K562 (cell line): ENCODE measurements around the gene SF3B4. TPM values are rescaled to one million over a fixed set of nuclear protein-coding genes. Genes with fewer than 3 reads are reported as not detected.

ENCODE experiments used
- ATAC-seq: fragments of 200-7000 bp; cut with Tn5 transposase; 3 replicates; pipeline ENCODE4 v1.9.1; 2020; ENCODE audit warnings: moderate library complexity
- BruUV-seq: library from RNA; stranded (reverse); fragments of 400-500 nt; replicated peaks from 2 replicates; lab custom pipeline; 2021; lab: Mats Ljungman, UMichigan
- CTCF ChIA-PET: fragments of 300-600 bp; formaldehyde crosslinking; extraction: SDS; loops from one replicate; lab custom pipeline; 2021; ENCODE audit warnings: low intra/inter-chr PET ratio; lab: Yijun Ruan, JAX
- POLR2A ChIA-PET: fragments of 300-600, 350-650 bp; sonication (Branson Sonifier 250); formaldehyde crosslinking; extraction: SDS; loops from one replicate; lab custom pipeline; 2021; ENCODE audit warnings: antibody characterized with exemption, inconsistent platforms; lab: Yijun Ruan, JAX
- DNase-seq, 4 experiments: peaks; one replicate each; pipeline versions ENCODE4 v3.0.0 to v3.0.0-alpha.2; 2011 to 2018; ENCODE audit warnings: low spot score in 3 of 4, mixed read lengths in 3 of 4; ENCODE audit errors: extremely low read depth in 1 of 4
- FAIRE-seq: peaks from 2 replicates; lab custom pipeline; 2011; peaks lifted over from hg19 to GRCh38; lab: Jason Lieb, UNC
- H2AFZ ChIP-seq: 2 replicates; pipeline ENCODE4 v1.6.0; 2011; ENCODE audit warnings: low read depth, low read length, control low read depth, inconsistent platforms
- H3K27ac ChIP-seq: fragments of 200-600 bp; 3 replicates; pipeline ENCODE4 v1.8.0; 2011; ENCODE audit warnings: low read depth, mild to moderate bottlenecking, control low read depth, inconsistent platforms, low read length, moderate library complexity, mixed read lengths; ENCODE audit errors: extremely low read depth
- H3K27me3 ChIP-seq, 2 experiments: fragments of 300-600 bp in 1 of 2; 2 replicates in 1 of 2; 3 replicates in 1 of 2; pipeline versions ENCODE4 v1.6.0 to v1.8.0; 2011; ENCODE audit warnings: inconsistent platforms in 2 of 2, low read length in 2 of 2, mild to moderate bottlenecking in 1 of 2, mixed read lengths in 1 of 2, moderate library complexity in 1 of 2; ENCODE audit not compliant: control insufficient read depth in 2 of 2, insufficient read depth in 2 of 2
- H3K36me3 ChIP-seq: fragments of 300-600 bp; 3 replicates; pipeline ENCODE4 v1.8.0; 2011; ENCODE audit warnings: mild to moderate bottlenecking, low read length, inconsistent platforms; ENCODE audit not compliant: control insufficient read depth, insufficient read depth
- H3K4me1 ChIP-seq, 2 experiments: fragments of 200-600 bp in 1 of 2; replicated peaks in 1 of 2; 2 replicates in 1 of 2; 3 replicates in 1 of 2; pipeline versions ENCODE4 v1.5.1 to v1.8.0; 2011; ENCODE audit warnings: inconsistent platforms in 2 of 2, low read length in 2 of 2, mild to moderate bottlenecking in 1 of 2, mixed read lengths in 1 of 2, moderate library complexity in 1 of 2; ENCODE audit not compliant: control insufficient read depth in 2 of 2, insufficient read depth in 2 of 2
- H3K4me2 ChIP-seq: 2 replicates; pipeline ENCODE4 v1.6.1; 2011; ENCODE audit warnings: low read length, control low read depth, inconsistent platforms, mixed read lengths; ENCODE audit not compliant: insufficient read depth
- H3K4me3 ChIP-seq: fragments of 200-600 bp; sonication (generic), shearing (Covaris generic); 2 replicates; pipeline ENCODE4 v1.5.1; 2016; ENCODE audit warnings: control low read depth, inconsistent platforms
- H3K79me2 ChIP-seq: fragments of 200-600 bp; 3 replicates; pipeline ENCODE4 v1.8.0; 2011; ENCODE audit warnings: low read length, inconsistent platforms; ENCODE audit not compliant: control insufficient read depth, insufficient read depth
- H3K9ac ChIP-seq, 2 experiments: 2 replicates each; pipeline versions ENCODE4 v1.6.0 to v1.6.1; 2011; ENCODE audit warnings: low read depth in 2 of 2, low read length in 2 of 2, control low read depth in 1 of 2, inconsistent platforms in 1 of 2, mild to moderate bottlenecking in 1 of 2, mixed read lengths in 1 of 2; ENCODE audit not compliant: insufficient read depth in 1 of 2
- H3K9me1 ChIP-seq: one replicate; pipeline ENCODE4 v1.6.0; 2011; ENCODE audit warnings: inconsistent platforms, mild to moderate bottlenecking, low read length, moderate library complexity; ENCODE audit not compliant: control insufficient read depth, insufficient read depth
- H3K9me3 ChIP-seq: replicated peaks from 2 replicates; pipeline ENCODE4 v1.5.1; 2011; ENCODE audit warnings: low read depth, low read length, inconsistent platforms; ENCODE audit not compliant: control insufficient read depth, insufficient read depth
- H4K20me1 ChIP-seq: replicated peaks from 2 replicates; pipeline ENCODE4 v1.6.1; 2011; ENCODE audit warnings: low read length, inconsistent platforms, mixed read lengths; ENCODE audit not compliant: control insufficient read depth, insufficient read depth
- AFF1 ChIP-seq, 2 experiments: fragments of 450-650 bp; IDR thresholded peaks; 2 replicates each; pipeline ENCODE4 v1.6.1; 2018; ENCODE audit warnings: mild to moderate bottlenecking in 2 of 2, low read depth in 1 of 2; ENCODE audit not compliant: partially characterized antibody in 2 of 2
- E2F6 ChIP-seq, 2 experiments: IDR thresholded peaks; 2 replicates each; pipeline ENCODE4 v1.6.1; 2011; ENCODE audit warnings: borderline replicate concordance in 1 of 2, control low read depth in 1 of 2, low read depth in 1 of 2, low read length in 1 of 2, mild to moderate bottlenecking in 1 of 2, mixed read lengths in 1 of 2, moderate library complexity in 1 of 2; ENCODE audit not compliant: insufficient read depth in 1 of 2, insufficient read length in 1 of 2, poor library complexity in 1 of 2, severe bottlenecking in 1 of 2; ENCODE audit errors: extremely low read depth in 1 of 2
- IFI16 ChIP-seq: fragments of 250-450 bp; sonication (Bioruptor Pico); IDR thresholded peaks from 2 replicates; pipeline ENCODE4 v2.1.2; 2022; ENCODE audit warnings: mild to moderate bottlenecking, inconsistent platforms
- WGBS: fragments of 100-300 bp; shearing (Covaris generic); methylation state at CpG from one replicate; pipeline ENCODE4 v1.1.6; 2016; ENCODE audit warnings: low coverage, mixed read lengths; ENCODE audit not compliant: insufficient coverage; ENCODE audit errors: missing lambda C conversion rate; 5-methylcytosine and 5-hydroxymethylcytosine counted together
- in situ Hi-C: fragments of 300-500 bp; cut with MboI; formaldehyde crosslinking; loops from 4 replicates; pipeline ENCODE4 v1.15.0; 2018; ENCODE audit warnings: inconsistent platforms, mixed read lengths
- intact Hi-C: fragments of 100-400 bp; cut with micrococcal nuclease; formaldehyde crosslinking; loops from 2 replicates; pipeline ENCODE4 v1.14.2; 2022
- polyA plus RNA-seq, 8 experiments: library from polyadenylated mRNA; depleted of rRNA in 4 of 8; stranded (reverse) in 5 of 8; unstranded in 3 of 8; fragments of >200 nt; fragmentation: Nextera tagmentation in 2 of 8; fragmentation: Illumina TruSeq in 1 of 8; extraction: Ambion mirVana in 2 of 8; extraction: Trizol in 1 of 8; gene quantifications; 2 replicates each; pipeline versions ENCODE4 v1.2.1 to v1.2.3, GENCODE V29; 2011 to 2014; ENCODE audit warnings: inconsistent platforms in 1 of 8, missing spikeins in 1 of 8
- total RNA-seq, 7 experiments: library from RNA; depleted of rRNA in 6 of 7; stranded (reverse); fragments of >200 nt in 6 of 7; fragmentation: Illumina TruSeq in 2 of 7; extraction: Trizol in 2 of 7; gene quantifications; 2 replicates each; pipeline versions ENCODE4 v1.2.1 to v1.2.3, GENCODE V29; 2011 to 2021; ENCODE audit warnings: low replicate concordance in 1 of 7

Gene SF3B4
- total and polyA plus RNA-seq, 9 of the 15 experiments (the other 6 are each of a cell fraction or from before 2014, with no cell fraction given), result 3.0 to 88.0 (median 26.1) TPM

GRCh38 chr1:149931212-149931790 lies 3.7 kb upstream of the SF3B4 start:
- no peak overlapping the region for H3K4me2 ChIP-seq
- peak overlapping the region in 1 of 2 experiments; percentile 65; a peak in 1 of 4 replicates for H3K9ac ChIP-seq
- no peak for FAIRE-seq
- in situ Hi-C loops, result no loop called here
- peaks cover 19% of the 10 kb centered on the region for H3K79me2 ChIP-seq
- no peak for TF ChIP-seq E2F6 (IDR thresholded peaks at IDR 0.05; ENCODE audit: borderline replicate concordance in 1 of 2, extremely low read depth in 1 of 2, insufficient read depth in 1 of 2, insufficient read length in 1 of 2, low read depth in 1 of 2, low read length in 1 of 2, poor library complexity in 1 of 2, severe bottlenecking in 1 of 2)
- TF ChIP-seq AFF1 (IDR thresholded peaks at IDR 0.05; ENCODE audit: low read depth in 1 of 2, partially characterized antibody in 2 of 2), result no peak
- no peak for TF ChIP-seq IFI16 (CRISPR knock-in tag)
- TF ChIP-seq, all 486 proteins: peak for 0
- no TSS peak for BruUV-seq
- ATAC-seq, result no peak
- Histone ChIP-seq H3K9me1 (no peaks in the 10 kb centered on the region), H3K27me3 (no peaks in the 10 kb centered on the region), H4K20me1 (no peaks in the 10 kb centered on the region), H3K4me1 (peaks cover 13 to 25% of the 10 kb centered on the region in 2 experiments), H3K9me3 (no peaks in the 10 kb centered on the region), H3K4me3 (no peak overlapping the region), H3K27ac (no peak overlapping the region), H3K36me3 (peaks cover 6% of the 10 kb centered on the region), H2AFZ (peak overlapping the region; percentile 38)
- 59% methylated on average over 13 of the region's 13 CpGs for WGBS
- ChIA-PET CTCF (no interaction called here), POLR2A (interaction anchor here (0.6 to 1.1 kb wide), 2 partner anchors 44 to 114 kb away, joined by 3 to 5 read pairs; no protein-coding TSS in a partner anchor)
- intact Hi-C loops, result no loop called here
- DNase-seq, result no peak
